Measurements from ENCODE around the gene ARMC5.

ARMC5 gene

DNA sequence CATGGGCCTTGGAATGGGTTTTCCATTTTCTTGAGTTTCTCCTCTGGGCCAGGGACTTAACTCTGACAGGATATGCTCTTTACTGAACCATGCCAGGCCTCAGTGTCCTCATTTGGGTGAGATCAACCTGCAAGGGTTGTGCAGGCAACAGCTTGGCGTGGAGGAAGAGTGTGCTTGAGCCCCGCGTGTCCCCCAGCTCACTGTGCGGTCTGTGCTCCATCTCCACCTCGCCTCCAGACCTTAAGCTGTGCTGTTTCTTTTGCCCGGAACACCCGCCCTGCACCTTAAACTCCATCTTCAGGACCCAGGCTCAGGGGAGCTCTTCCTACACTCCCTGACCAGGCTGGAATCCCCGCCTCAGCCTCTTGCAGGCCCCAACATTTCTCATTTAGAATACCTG is 39.2 kb downstream of the ARMC5 start:
- Histone ChIP-seq H3K4me2 (ENCODE audit: low read length, poor library complexity, severe bottlenecking) (no peak overlapping the region), H3K18ac (ENCODE audit: low read depth in 1 of 2, low read length in 2 of 2) (no peak overlapping the region), H4K91ac (ENCODE audit: low read length) (no peak overlapping the region), H3K14ac (ENCODE audit: low read length in 2 of 2) (no peak overlapping the region), H3K36me3 (ENCODE audit: control insufficient read depth in 1 of 2, insufficient read depth in 2 of 2, low read depth in 1 of 2, low read length in 2 of 2) (peaks cover 57 to 62% of the 10 kb centered on the region in 2 experiments), H3K9ac (ENCODE audit: low read length) (no peak overlapping the region), H3K27ac (ENCODE audit: low read length, poor library complexity, severe bottlenecking) (no peak overlapping the region), H3K27me3 (ENCODE audit: control insufficient read depth in 1 of 2, insufficient read depth in 1 of 2, low read length in 2 of 2) (no peaks in the 10 kb centered on the region), H3K4me1 (ENCODE audit: control insufficient read depth, insufficient read depth, low read depth, low read length) (peaks cover 3% of the 10 kb centered on the region), H3K79me1 (replicated peaks; ENCODE audit: low read length, poor library complexity, severe bottlenecking) (peaks cover 13% of the 10 kb centered on the region), H4K8ac (ENCODE audit: low read length) (no peak overlapping the region), H2BK12ac (ENCODE audit: low read length in 2 of 2) (no peak overlapping the region), H3K23ac (ENCODE audit: low read length in 2 of 2) (no peak overlapping the region), H3K4ac (ENCODE audit: low read depth in 1 of 2, low read length in 2 of 2) (no peak overlapping the region), H3K9me3 (ENCODE audit: control insufficient read depth, low read length) (no peaks in the 10 kb centered on the region), H2AK5ac (ENCODE audit: low read length, severe bottlenecking) (no peak overlapping the region), H2BK5ac (ENCODE audit: low read depth, low read length, poor library complexity, severe bottlenecking) (no peak overlapping the region), H2BK15ac (ENCODE audit: low read depth, poor library complexity, severe bottlenecking) (no peak overlapping the region), H2AFZ (ENCODE audit: low read depth, low read length) (no peak overlapping the region), H3K4me3 (ENCODE audit: insufficient read depth in 1 of 2, low read depth in 1 of 2, low read length in 2 of 2) (no peak overlapping the region), H2BK120ac (ENCODE audit: low read depth, low read length) (no peak overlapping the region)
- 94% methylated on average over 8 of the region's 8 CpGs for WGBS
- no peak for DNase-seq

DNA sequence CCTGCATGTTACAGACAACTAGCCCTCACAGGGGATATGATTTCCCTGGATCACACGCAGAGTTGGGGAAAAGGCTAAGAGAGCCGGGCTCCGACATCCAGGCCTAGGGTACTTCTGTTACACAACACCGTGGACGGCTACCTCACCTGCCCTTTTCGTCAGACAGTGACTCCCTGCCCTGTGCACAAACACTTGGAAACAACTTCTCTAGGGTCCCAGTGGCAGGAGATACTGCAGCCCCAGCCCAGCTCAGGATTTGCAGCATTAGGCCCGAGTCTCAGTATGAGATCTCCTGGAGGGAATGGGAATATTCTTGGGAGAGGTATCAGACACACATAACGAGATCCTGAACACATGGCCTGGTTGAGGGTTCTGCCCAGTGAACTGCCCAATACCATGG is 40.6 kb downstream of the ARMC5 start:
- no peak overlapping the region for H2BK12ac ChIP-seq (ENCODE audit: low read length in 2 of 2)
- DNase-seq, result no peak
- no peak overlapping the region for H3K27ac ChIP-seq (ENCODE audit: low read length, poor library complexity, severe bottlenecking)
- WGBS, result 96% methylated on average over 8 of the region's 8 CpGs
- no peak overlapping the region for H2BK15ac ChIP-seq (ENCODE audit: low read depth, poor library complexity, severe bottlenecking)
- H3K79me1 ChIP-seq (replicated peaks; ENCODE audit: low read length, poor library complexity, severe bottlenecking), result peaks cover 16% of the 10 kb centered on the region
- H2BK5ac ChIP-seq (ENCODE audit: low read depth, low read length, poor library complexity, severe bottlenecking), result no peak overlapping the region
- H3K4me3 ChIP-seq (ENCODE audit: insufficient read depth in 1 of 2, low read depth in 1 of 2, low read length in 2 of 2), result no peak overlapping the region
- H4K91ac ChIP-seq (ENCODE audit: low read length), result no peak overlapping the region
- no peak overlapping the region for H4K8ac ChIP-seq (ENCODE audit: low read length)
- H3K4me2 ChIP-seq (ENCODE audit: low read length, poor library complexity, severe bottlenecking), result no peak overlapping the region
- no peak overlapping the region for H3K4ac ChIP-seq (ENCODE audit: low read depth in 1 of 2, low read length in 2 of 2)
- H3K23ac ChIP-seq (ENCODE audit: low read length in 2 of 2), result no peak overlapping the region
- H2AFZ ChIP-seq (ENCODE audit: low read depth, low read length), result no peak overlapping the region
- H3K36me3 ChIP-seq (ENCODE audit: control insufficient read depth in 1 of 2, insufficient read depth in 2 of 2, low read depth in 1 of 2, low read length in 2 of 2), result peaks cover 57 to 62% of the 10 kb centered on the region in 2 experiments
- no peak overlapping the region for H3K18ac ChIP-seq (ENCODE audit: low read depth in 1 of 2, low read length in 2 of 2)
- H3K14ac ChIP-seq (ENCODE audit: low read length in 2 of 2), result no peak overlapping the region
- no peak overlapping the region for H3K9ac ChIP-seq (ENCODE audit: low read length)
- peaks cover 4% of the 10 kb centered on the region for H3K4me1 ChIP-seq (ENCODE audit: control insufficient read depth, insufficient read depth, low read depth, low read length)
- H3K27me3 ChIP-seq (ENCODE audit: control insufficient read depth in 1 of 2, insufficient read depth in 1 of 2, low read length in 2 of 2), result no peaks in the 10 kb centered on the region
- H3K9me3 ChIP-seq (ENCODE audit: control insufficient read depth, low read length), result no peaks in the 10 kb centered on the region
- no peak overlapping the region for H2AK5ac ChIP-seq (ENCODE audit: low read length, severe bottlenecking)
- H2BK120ac ChIP-seq (ENCODE audit: low read depth, low read length), result no peak overlapping the region

DNA sequence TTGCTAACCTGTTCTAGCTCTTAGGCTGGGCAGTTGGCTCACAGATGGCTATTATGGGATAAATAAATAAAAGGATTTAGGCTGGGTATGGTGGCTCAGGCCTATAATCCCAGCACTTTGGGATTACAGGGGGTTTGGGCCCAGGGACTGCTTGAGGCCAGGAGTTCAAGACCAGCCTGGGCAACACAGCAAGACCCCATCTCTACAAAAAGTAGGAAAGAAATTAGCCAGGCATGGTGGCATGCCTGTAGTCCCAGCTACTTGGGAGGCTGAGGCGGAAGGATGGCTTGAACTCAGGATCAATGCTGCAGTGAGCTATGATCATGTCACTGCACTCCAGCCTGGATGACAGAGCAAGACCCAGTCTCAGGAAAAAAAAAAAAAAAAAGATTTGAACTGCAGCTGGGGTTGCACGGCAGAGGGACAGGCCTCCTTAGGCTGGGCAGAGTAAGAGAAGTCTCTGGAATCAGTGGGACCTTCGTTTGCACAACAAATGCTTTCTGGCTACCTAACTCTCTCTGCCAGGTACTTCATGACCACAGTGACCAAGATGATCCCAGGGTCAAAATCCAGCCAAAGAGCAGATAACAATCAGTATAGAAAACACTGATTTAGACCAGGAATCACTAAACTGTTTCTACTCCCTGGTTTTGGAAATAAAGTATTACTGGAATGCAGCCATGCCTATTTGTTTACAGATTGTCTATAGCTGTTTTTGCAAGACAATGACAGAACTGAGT is 42.1 kb downstream of the ARMC5 start:
- H3K14ac ChIP-seq (ENCODE audit: low read length in 2 of 2), result no peak overlapping the region
- no peak overlapping the region for H3K4me3 ChIP-seq (ENCODE audit: insufficient read depth in 1 of 2, low read depth in 1 of 2, low read length in 2 of 2)
- peaks cover 46 to 62% of the 10 kb centered on the region in 2 experiments for H3K36me3 ChIP-seq (ENCODE audit: control insufficient read depth in 1 of 2, insufficient read depth in 2 of 2, low read depth in 1 of 2, low read length in 2 of 2)
- H3K79me1 ChIP-seq (replicated peaks; ENCODE audit: low read length, poor library complexity, severe bottlenecking), result peaks cover 18% of the 10 kb centered on the region
- no peak overlapping the region for H3K27ac ChIP-seq (ENCODE audit: low read length, poor library complexity, severe bottlenecking)
- no peak overlapping the region for H2AK5ac ChIP-seq (ENCODE audit: low read length, severe bottlenecking)
- H3K4me1 ChIP-seq (ENCODE audit: control insufficient read depth, insufficient read depth, low read depth, low read length), result peaks cover 5% of the 10 kb centered on the region
- H4K8ac ChIP-seq (ENCODE audit: low read length), result no peak overlapping the region
- H3K4ac ChIP-seq (ENCODE audit: low read depth in 1 of 2, low read length in 2 of 2), result no peak overlapping the region
- no peak overlapping the region for H3K18ac ChIP-seq (ENCODE audit: low read depth in 1 of 2, low read length in 2 of 2)
- no peak overlapping the region for H3K9ac ChIP-seq (ENCODE audit: low read length)
- H2BK5ac ChIP-seq (ENCODE audit: low read depth, low read length, poor library complexity, severe bottlenecking), result no peak overlapping the region
- H2AFZ ChIP-seq (ENCODE audit: low read depth, low read length), result no peak overlapping the region
- no peak overlapping the region for H3K4me2 ChIP-seq (ENCODE audit: low read length, poor library complexity, severe bottlenecking)
- DNase-seq, result no peak
- no peak overlapping the region for H2BK15ac ChIP-seq (ENCODE audit: low read depth, poor library complexity, severe bottlenecking)
- 85% methylated on average over 3 of the region's 3 CpGs for WGBS
- H2BK120ac ChIP-seq (ENCODE audit: low read depth, low read length), result no peak overlapping the region
- no peak overlapping the region for H3K23ac ChIP-seq (ENCODE audit: low read length in 2 of 2)
- no peaks in the 10 kb centered on the region for H3K9me3 ChIP-seq (ENCODE audit: control insufficient read depth, low read length)
- no peak overlapping the region for H2BK12ac ChIP-seq (ENCODE audit: low read length in 2 of 2)
- no peaks in the 10 kb centered on the region for H3K27me3 ChIP-seq (ENCODE audit: control insufficient read depth in 1 of 2, insufficient read depth in 1 of 2, low read length in 2 of 2)
- no peak overlapping the region for H4K91ac ChIP-seq (ENCODE audit: low read length)

DNA sequence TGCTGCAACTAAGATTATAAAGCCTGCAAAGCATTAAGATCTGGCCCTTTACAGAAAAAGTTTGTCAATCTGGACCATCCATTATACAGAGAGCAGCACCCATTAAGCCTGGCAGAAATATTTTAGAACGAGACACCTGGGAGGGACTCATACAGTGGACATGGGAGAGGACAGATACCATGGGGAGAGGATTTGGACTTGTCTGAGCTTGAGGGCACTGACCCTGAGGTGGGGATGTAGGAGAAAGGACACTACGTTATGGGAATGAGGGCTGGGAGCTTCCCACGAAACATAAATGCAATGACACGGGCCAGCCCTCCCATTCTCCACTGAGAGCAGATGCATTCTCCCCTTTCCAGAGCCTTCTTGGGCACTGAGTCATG is 42.7 kb downstream of the ARMC5 start:
- H4K91ac ChIP-seq (ENCODE audit: low read length), result no peak overlapping the region
- peak overlapping the region in 1 of 2 experiments; percentile 39 for H3K14ac ChIP-seq (ENCODE audit: low read length in 2 of 2)
- H3K27me3 ChIP-seq (ENCODE audit: control insufficient read depth in 1 of 2, insufficient read depth in 1 of 2, low read length in 2 of 2), result no peaks in the 10 kb centered on the region
- no peak overlapping the region for H3K23ac ChIP-seq (ENCODE audit: low read length in 2 of 2)
- H3K27ac ChIP-seq (ENCODE audit: low read length, poor library complexity, severe bottlenecking), result no peak overlapping the region
- H2AK5ac ChIP-seq (ENCODE audit: low read length, severe bottlenecking), result no peak overlapping the region
- H3K18ac ChIP-seq (ENCODE audit: low read depth in 1 of 2, low read length in 2 of 2), result no peak overlapping the region
- H3K9me3 ChIP-seq (ENCODE audit: control insufficient read depth, low read length), result no peaks in the 10 kb centered on the region
- H2BK5ac ChIP-seq (ENCODE audit: low read depth, low read length, poor library complexity, severe bottlenecking), result no peak overlapping the region
- no peak overlapping the region for H3K4me3 ChIP-seq (ENCODE audit: insufficient read depth in 1 of 2, low read depth in 1 of 2, low read length in 2 of 2)
- no peak overlapping the region for H2BK12ac ChIP-seq (ENCODE audit: low read length in 2 of 2)
- H4K8ac ChIP-seq (ENCODE audit: low read length), result no peak overlapping the region
- H2BK15ac ChIP-seq (ENCODE audit: low read depth, poor library complexity, severe bottlenecking), result no peak overlapping the region
- 81% methylated on average over 4 of the region's 4 CpGs for WGBS
- peaks cover 5% of the 10 kb centered on the region for H3K4me1 ChIP-seq (ENCODE audit: control insufficient read depth, insufficient read depth, low read depth, low read length)
- peaks cover 23% of the 10 kb centered on the region for H3K79me1 ChIP-seq (replicated peaks; ENCODE audit: low read length, poor library complexity, severe bottlenecking)
- H3K4me2 ChIP-seq (ENCODE audit: low read length, poor library complexity, severe bottlenecking), result no peak overlapping the region
- no peak overlapping the region for H2BK120ac ChIP-seq (ENCODE audit: low read depth, low read length)
- H2AFZ ChIP-seq (ENCODE audit: low read depth, low read length), result no peak overlapping the region
- no peak overlapping the region for H3K9ac ChIP-seq (ENCODE audit: low read length)
- peaks cover 40 to 57% of the 10 kb centered on the region in 2 experiments for H3K36me3 ChIP-seq (ENCODE audit: control insufficient read depth in 1 of 2, insufficient read depth in 2 of 2, low read depth in 1 of 2, low read length in 2 of 2)
- DNase-seq, result no peak
- H3K4ac ChIP-seq (ENCODE audit: low read depth in 1 of 2, low read length in 2 of 2), result no peak overlapping the region

All from mesenchymal stem cell (in vitro differentiated cells and primary cell).